OCI-M2 (cell line): ENCODE data around the gene PEX3.
"Not testable (repeated sequence)": the region's sequence is repeated elsewhere in the genome, so short reads cannot be mapped to it uniquely, and the experiment has no call there.

Source experiments
- DNase-seq: peaks from one replicate; lab custom pipeline; 2025; ENCODE audit not compliant: unreplicated experiment; lab: John Stamatoyannopoulos, UW

The PEX3 gene

GRCh38 chr6:143506199-143506598, 55.6 kb downstream of the PEX3 start:
- no peak for DNase-seq

DNA sequence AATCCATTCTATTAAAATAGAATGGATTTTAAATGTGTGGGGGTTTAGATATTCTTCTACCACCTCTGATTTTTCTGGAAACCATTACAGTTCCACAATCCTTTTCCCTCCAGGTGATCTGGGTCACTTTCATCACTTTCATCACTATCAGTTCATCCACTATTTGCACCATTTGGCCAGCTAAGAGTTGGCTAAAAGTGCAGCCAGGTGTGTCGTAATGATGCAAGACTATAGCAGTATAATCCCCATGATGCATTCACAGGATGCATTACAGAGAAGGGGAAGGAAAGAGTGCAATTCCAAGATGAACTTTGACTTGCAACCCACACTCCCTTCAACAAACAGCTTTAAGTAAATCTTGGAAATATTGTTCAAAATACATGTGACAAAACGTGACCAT, 56.0 kb downstream of the PEX3 start:
- DNase-seq = no peak

DNA sequence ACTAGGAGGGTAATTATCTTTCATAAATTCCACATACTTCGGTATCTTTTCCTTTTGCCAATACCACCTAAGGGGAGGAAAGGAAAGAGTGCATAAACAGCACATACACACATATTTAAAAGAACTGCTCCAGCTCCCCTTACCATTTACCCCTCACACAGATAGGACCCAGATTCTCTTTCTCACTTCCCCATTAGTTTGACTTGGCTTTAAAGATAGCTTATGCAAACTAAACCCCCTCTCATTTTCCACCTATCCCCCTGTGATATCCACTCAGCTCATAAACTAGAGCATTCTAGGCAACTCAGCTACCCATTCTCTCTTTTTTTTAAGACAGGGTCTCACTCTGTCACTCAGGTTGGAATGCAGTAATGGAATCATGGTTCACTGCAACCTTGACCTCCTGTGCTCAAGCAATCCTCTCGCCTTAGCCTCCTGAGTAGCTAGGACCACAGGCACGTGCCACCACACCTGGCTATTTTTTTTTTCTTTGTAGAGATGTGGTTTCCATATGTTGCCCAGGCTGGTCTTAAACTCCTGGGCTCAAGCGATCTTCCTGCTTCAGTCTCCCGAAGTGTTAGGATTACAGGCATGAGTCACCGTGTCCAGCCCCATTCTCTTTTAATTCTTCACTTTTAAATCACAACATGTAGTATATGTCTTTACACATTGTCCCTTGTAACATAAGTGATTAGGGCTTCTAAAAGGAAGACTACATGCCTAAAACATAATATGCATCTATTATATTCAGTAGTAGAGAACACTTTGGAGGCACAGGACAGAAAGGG, 56.9 kb downstream of the PEX3 start:
- DNase-seq = no peak

GRCh38 chr6:143510326-143510725, 59.7 kb downstream of the PEX3 start:
- DNase-seq = not testable (repeated sequence)

GRCh38 chr6:143510991-143511891, 60.6 kb downstream of the PEX3 start, which contains the start of gene FUCA2:
Gene FUCA2 (minus strand): TSS chr6:143511720. CDS start chr6:143511634, 86 bp downstream.
- DNase-seq = peak; percentile 50

DNA sequence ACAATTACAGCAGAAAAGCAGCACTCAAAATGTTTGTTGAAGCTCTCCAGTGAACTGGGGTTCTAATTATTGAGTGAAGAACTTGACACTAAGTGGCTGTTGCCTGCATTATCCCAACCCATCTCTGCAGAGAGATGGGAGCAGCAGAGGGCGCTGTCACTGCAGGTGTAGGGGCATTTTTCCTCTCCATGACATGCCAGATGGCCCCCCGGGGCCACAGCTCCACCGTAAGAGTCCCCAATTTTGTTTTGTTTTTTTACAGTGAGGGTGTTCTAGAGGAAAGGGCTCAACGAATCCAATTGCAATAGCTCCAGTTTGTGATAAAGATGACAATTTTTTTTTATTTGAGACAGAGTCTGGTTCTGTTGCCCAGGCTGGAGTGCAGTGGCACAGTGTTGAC, 62.8 kb downstream of the PEX3 start:
- no peak for DNase-seq

- no peak for DNase-seq
Observed at GRCh38 chr6:143515061-143515760, 64.6 kb downstream of the PEX3 start.

DNA sequence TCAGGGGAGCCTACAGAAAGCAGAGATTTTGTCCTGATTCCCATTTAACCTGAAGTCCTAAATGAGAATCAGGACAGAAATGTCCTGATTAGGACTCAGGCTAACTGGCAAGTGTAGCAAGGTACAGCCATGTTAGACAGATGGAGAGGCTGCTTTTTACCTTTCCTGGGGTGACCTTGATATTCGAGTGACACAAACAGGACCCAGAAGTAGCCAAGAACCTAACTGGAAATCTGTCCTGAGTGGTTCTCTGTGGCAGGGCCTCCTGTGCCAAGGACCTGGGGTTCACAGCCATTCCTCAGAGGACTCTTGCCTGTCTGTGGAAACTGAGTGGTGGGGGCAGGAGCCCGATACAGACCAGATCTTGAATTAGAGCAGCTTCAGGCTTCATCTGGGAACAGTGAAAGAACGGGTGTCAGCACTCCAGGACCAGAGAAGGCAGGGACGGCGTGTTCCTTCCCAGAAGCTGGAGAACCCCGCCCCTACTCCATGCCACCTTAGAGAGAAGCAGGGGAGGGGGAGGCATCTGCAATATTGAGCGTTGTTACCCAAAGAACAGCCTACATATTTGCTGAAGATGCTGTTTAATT, 65.3 kb downstream of the PEX3 start:
- no peak for DNase-seq

DNA sequence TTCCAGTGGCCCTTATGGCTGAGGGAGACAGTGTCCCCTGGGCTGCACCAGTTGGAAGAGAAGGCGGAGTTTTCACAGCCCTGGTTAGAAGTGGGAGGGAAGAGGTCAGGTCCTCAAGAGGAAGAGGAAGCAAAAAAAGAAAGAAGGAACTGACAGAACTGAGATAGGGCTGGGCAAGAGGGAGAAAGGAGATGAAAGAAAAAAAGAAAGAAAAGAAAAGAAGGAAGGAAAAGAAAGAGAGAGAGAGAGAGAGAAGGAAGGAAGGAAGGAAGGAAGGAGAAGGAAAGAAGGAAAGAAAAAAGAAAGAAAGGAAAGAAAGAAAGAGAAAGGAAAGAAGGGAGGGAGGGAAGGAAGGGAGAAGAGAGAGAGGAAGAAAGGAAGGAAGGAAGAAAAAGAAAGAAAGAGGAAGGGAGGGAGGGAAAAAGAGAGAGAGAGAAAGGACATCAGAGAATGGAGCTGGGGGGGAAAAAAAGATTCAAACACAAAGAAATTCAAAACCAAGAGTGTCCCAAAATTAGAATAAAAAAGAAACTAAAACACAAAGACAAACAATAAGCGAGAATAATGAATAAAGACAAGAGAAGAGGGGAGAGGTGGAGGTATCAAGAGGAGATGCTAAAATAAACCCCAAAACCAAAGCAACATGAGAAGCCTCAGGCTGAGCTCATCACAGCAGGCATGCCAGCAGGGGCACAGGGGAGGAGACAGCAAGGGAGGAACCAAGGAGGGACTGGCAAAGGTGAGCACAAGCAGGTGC, 66.3 kb downstream of the PEX3 start:
- no peak for DNase-seq

GRCh38 chr6:143517447-143517773, 66.8 kb downstream of the PEX3 start:
- DNase-seq = no peak

GRCh38 chr6:143522039-143522600, 71.5 kb downstream of the PEX3 start:
- no peak for DNase-seq

DNA sequence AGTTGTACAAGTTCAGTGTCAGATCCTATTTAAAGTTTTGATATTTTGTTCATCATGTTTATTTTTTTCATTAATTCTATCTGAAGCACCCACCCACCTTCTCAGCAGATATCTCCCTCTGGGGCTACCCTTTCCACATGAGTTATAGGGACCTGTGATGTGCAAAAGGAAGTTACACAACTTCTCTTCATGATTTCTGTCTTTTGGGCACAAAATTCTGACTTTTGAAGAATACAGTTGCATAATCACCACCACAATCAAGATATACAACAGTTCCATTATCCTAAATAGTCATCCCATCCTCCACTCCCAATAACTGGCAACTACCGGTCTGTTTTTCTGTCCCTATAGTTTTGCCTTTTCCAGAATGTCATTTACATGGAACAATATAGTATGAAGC, 74.8 kb downstream of the PEX3 start:
- no peak for DNase-seq

- no peak for DNase-seq
Observed at GRCh38 chr6:143527677-143528076, 77.1 kb downstream of the PEX3 start.

GRCh38 chr6:143528164-143528811, 77.7 kb downstream of the PEX3 start:
- no peak for DNase-seq

GRCh38 chr6:143529095-143529494, 78.5 kb downstream of the PEX3 start:
- no peak for DNase-seq

DNA sequence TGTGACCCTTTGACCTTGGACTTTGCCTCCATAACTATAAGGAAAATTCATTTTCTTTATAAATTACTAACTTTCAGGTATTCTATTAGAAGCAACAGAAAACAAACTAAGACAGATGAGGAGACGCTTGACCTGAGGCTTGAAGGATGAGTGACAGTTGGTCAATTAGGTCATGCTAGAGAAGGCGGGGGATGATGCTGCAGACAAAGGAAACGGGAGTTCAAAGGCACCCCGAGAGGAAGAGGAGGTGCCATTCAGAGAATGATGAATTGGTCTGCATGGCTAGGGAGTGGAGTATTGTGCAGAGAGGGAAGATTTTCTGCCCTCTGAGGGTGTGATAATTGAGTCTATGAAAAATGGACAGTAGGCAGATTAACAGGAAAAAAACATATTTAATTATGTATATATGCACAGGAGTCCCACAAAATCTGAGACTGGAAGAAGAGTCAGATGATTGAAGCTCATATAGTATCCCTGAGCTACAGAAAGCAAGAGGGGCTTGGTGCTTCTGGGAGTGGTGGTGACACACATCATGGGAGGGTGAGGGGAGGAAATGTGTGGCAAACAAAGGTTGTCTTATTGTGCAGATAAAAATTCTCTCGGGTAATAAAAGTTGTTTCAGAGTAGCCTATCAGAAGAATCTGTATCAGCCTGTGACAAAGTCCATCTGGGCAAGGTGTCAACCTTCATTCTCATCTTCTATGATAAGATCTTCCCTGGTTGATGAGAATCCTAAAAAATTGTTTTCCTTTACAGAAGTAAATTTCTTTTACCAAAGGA, 81.3 kb downstream of the PEX3 start:
- no peak for DNase-seq

- DNase-seq = no peak
Observed at GRCh38 chr6:143535189-143535614, 84.6 kb downstream of the PEX3 start.

DNA sequence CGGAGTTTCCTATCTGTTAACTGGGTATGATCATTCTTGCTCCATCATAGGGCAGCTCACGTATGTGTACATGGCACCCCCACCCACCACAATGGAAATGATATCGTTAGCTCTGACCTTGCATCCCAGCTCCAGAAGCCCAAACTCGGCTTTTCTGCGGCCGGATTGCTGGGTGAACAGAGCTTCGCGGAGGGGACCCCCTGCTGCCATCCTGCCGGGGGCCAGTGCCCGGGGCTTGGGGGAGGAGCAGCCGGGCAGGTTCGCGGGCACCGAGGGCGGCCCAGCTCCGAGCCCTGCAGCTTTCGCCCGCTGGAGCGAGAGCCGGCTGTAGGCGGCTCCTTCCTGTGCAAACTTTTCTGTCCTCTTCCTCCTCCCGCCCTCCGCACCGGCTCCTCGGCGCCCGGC, 85.9 kb downstream of the PEX3 start:
- no peak for DNase-seq
